Measurements from ENCODE around the gene KIF11. TPM values are rescaled to one million over a fixed set of nuclear protein-coding genes. Genes with fewer than 3 reads are reported as not detected.

Gene KIF11
- total and polyA plus RNA-seq, 9 of the 15 experiments (the other 6 are each of a cell fraction or from before 2014, with no cell fraction given), result 11.3 to 54.4 (median 29.2) TPM

DNA sequence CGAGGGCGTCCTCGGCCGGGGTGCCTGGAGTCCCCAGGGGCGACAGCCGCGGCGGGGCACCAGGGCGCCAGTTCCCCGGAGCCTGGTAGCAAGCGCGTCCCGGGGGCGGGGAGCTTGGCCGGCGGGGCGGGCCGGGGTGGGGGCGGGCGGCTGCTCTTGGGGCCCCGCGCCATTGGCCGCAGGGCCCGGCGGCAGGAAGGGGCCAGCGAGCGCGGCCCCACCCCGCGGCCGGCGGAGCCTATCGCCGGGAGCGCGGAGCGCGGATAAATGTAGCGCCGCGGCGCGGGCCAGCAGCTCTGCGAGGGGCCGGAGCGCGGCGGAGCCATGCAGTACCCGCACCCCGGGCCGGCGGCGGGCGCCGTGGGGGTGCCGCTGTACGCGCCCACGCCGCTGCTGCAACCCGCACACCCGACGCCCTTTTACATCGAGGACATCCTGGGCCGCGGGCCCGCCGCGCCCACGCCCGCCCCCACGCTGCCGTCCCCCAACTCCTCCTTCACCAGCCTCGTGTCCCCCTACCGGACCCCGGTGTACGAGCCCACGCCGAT is 96.8 kb downstream of the KIF11 start, which contains the start of gene HHEX (continued):
- no peak for TF ChIP-seq ZNF408 (CRISPR knock-in tag; IDR thresholded peaks at IDR 0.05; ENCODE audit: low read depth)
- peak; percentile 66 to 74; a peak in 1 of 4 replicates for TF ChIP-seq UBTF (IDR thresholded peaks at IDR 0.05; ENCODE audit: borderline replicate concordance in 1 of 2, low read depth in 2 of 2, low read length in 2 of 2)
- TF ChIP-seq RUNX1 (IDR thresholded peaks at IDR 0.05; ENCODE audit: low read depth), result no peak
- TF ChIP-seq RB1 (IDR thresholded peaks at IDR 0.05; ENCODE audit: low read depth), result peak; percentile 41; the same call in 1 of the 2 replicates
- no peak for TF ChIP-seq PHF21A (IDR thresholded peaks at IDR 0.05; ENCODE audit: borderline replicate concordance, low read depth)

- no TSS peak for BruUV-seq (replicated peaks)
- 0 out of 2 replicates have a peak, but pooled peaks cover 4% of the 10 kb centered on the region for H4K20me1 ChIP-seq (replicated peaks; ENCODE audit: control insufficient read depth, insufficient read depth, low read length)
- peaks cover 4% of the 10 kb centered on the region; the same call in 1 of the 2 replicates for H3K9me3 ChIP-seq (replicated peaks; ENCODE audit: control insufficient read depth, insufficient read depth, low read depth, low read length)
- H3K9ac ChIP-seq (ENCODE audit: insufficient read depth in 1 of 2, low read depth in 2 of 2, low read length in 2 of 2), result peak overlapping the region; percentile 84 to 98
- DNase-seq (ENCODE audit: extremely low read depth in 1 of 4, low spot score in 3 of 4) (peak; percentile 30 to 71 (median 52)), FAIRE-seq (peak; percentile 66), ATAC-seq (peak; percentile 44)
- H3K27ac ChIP-seq (ENCODE audit: extremely low read depth, low read depth, low read length), result peak overlapping the region; percentile 91
- ChIA-PET CTCF (ENCODE audit: low intra/inter-chr PET ratio) (interaction anchor here (0.7 kb wide), 1 partner anchor 159 kb away, joined by 3 read pairs; no protein-coding TSS in a partner anchor), POLR2A (interaction anchor here (0.6 to 1.9 kb wide), 14 partner anchors 9 to 213 kb away, joined by 3 to 4 read pairs (median 3); no protein-coding TSS in a partner anchor)
- H3K79me2 ChIP-seq (ENCODE audit: control insufficient read depth, insufficient read depth, low read length), result peaks cover 78% of the 10 kb centered on the region
- H3K27me3 ChIP-seq (ENCODE audit: control insufficient read depth in 2 of 2, insufficient read depth in 2 of 2, low read length in 2 of 2), result no peaks in the 10 kb centered on the region
- 0 out of 2 replicates have a peak overlapping the region, but pooled peaks have one; percentile 14 for H2AFZ ChIP-seq (ENCODE audit: low read depth, low read length)
- under 1% methylated on average over 17 of the region's 73 CpGs for WGBS (ENCODE audit: insufficient coverage, low coverage, missing lambda C conversion rate)
- H3K4me2 ChIP-seq (ENCODE audit: insufficient read depth, low read length), result peak overlapping the region; percentile 96
- peak overlapping the region; percentile 93 for H3K4me3 ChIP-seq
- in situ Hi-C loops (cut with MboI) (loop anchor here (5.0 kb wide), 1 partner anchor 142 kb away; no protein-coding TSS in a partner anchor), intact Hi-C loops (cut with micrococcal nuclease) (no loop called here)
- H3K36me3 ChIP-seq (ENCODE audit: control insufficient read depth, insufficient read depth, low read length), result peaks cover 47% of the 10 kb centered on the region
- H3K4me1 ChIP-seq (replicated peaks in 1 of 2; ENCODE audit: control insufficient read depth in 2 of 2, insufficient read depth in 2 of 2, low read length in 2 of 2), result peaks cover 7 to 33% of the 10 kb centered on the region in 2 experiments; a peak in 4 of 5 replicates
- no peaks in the 10 kb centered on the region for H3K9me1 ChIP-seq (ENCODE audit: control insufficient read depth, insufficient read depth, low read length)
- TF ChIP-seq USF2 (CRISPR knock-in tag; IDR thresholded peaks at IDR 0.05) (no peak), RAD21 (CRISPR knock-in tag; conservative IDR thresholded peaks at IDR 0.05 in 1 of 2, IDR thresholded peaks at IDR 0.05 in 1 of 2) (no peak), HMGXB4 (CRISPR knock-in tag; IDR thresholded peaks at IDR 0.05) (no peak), CCAR2 (IDR thresholded peaks at IDR 0.05; ENCODE audit: low read depth, low read length) (no peak), PTRF (tag; IDR thresholded peaks at IDR 0.05) (no peak)
These were observed 97.4 kb downstream of the KIF11 start for GRCh38 chr10:92690211-92690914.

Measured in K562 (cell line).